ENCODE results near the gene RIBC2. TPM values are rescaled to one million over a fixed set of nuclear protein-coding genes. Genes with fewer than 3 reads are reported as not detected.
"Not testable (repeated sequence)": the region's sequence is repeated elsewhere in the genome, so short reads cannot be mapped to it uniquely, and the experiment has no call there.

Gene RIBC2
- total RNA-seq, 1 donor from 2014 or later: 12.6 TPM

DNA sequence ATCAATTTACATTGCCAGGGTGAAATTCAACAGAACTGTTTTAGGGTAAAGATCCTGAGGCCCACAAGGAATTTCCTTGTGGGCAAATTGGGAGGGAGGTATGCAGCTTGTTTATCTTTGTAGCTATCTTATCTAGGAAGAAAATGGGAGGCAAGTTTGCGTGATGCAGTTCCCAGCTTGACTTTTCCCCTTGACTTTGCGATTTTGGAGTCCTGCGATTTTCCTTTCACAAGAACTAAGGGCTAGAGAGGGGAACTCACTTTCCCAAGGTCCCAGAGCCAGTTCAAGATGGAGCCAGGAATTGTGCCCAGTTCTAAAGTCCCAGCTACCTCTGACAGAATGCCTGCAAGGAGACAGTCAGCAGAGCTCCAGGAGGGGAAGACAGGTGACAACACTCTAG is 30.7 kb downstream of the RIBC2 start:
- Mint-ChIP-seq H3K27me3 (ENCODE audit: insufficient read depth) (peaks cover 13% of the 10 kb centered on the region), H3K9me3 (no peaks in the 10 kb centered on the region), H3K36me3 (ENCODE audit: low read depth) (no peaks in the 10 kb centered on the region), H3K4me1 (ENCODE audit: low read depth) (peaks cover 12% of the 10 kb centered on the region), H3K4me3 (no peak overlapping the region), H3K27ac (no peak overlapping the region)
- intact Hi-C loops (cut with micrococcal nuclease): loop anchor here (5.0 kb wide), 1 partner anchor 108 kb away; no protein-coding TSS in a partner anchor
- no peak for DNase-seq (ENCODE audit: low spot score)

DNA sequence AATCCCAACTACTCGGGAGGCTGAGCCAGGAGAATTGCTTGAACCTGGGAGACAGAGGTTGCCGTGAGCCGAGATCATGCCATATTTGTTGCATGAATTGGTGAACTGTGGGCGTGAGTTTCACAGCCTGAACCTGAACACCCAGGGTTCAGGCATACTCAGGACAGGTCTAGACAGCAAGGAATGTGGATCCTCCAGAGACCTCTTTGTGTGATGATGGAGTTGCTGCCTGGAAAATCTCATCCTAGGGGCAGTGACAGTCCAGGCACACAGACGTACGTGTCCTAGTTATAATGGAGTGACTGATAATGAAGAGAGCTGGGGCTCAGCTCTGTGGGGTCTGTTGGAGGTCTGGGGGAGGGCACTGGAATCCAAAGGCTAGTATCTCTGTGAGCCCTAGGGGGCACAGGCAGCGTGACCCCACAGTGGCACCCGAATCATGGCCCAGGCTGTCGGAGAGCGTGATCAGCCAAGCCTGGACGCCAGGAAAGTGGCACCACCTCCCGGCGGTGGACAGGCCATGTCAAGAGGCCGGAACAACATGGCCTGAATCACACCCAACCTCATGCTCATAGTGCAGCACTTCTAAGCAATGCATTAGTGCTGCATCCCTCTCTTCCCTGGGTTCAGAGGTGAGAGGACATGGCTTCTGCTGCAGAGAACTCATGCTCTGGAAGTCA is 31.7 kb downstream of the RIBC2 start:
- H3K27me3 Mint-ChIP-seq (ENCODE audit: insufficient read depth): peaks cover 13% of the 10 kb centered on the region
- no peak overlapping the region for H3K27ac Mint-ChIP-seq
- intact Hi-C loops (cut with micrococcal nuclease): no loop called here
- H3K4me3 Mint-ChIP-seq: no peak overlapping the region
- H3K4me1 Mint-ChIP-seq (ENCODE audit: low read depth): peaks cover 12% of the 10 kb centered on the region
- H3K9me3 Mint-ChIP-seq: no peaks in the 10 kb centered on the region
- DNase-seq (ENCODE audit: low spot score): no peak
- no peaks in the 10 kb centered on the region for H3K36me3 Mint-ChIP-seq (ENCODE audit: low read depth)

DNA sequence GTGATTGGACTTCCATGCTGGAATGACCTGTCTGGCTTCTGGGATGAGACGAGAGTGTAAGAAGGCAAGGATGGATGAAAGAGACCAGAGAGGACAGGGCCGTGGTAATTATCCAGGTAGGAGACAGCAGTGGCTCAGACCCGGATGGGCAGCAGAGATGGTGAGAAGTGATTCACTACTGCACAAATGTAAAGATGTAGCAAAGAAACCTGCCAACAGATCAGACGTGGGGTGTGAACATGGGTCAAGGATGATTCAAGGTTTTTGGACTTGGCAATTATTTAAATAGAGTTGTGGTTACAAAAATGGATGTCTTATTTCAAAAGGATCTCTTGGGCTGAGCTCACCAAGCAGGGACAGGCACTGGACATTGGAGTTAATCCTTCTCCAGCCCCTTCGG is 32.7 kb downstream of the RIBC2 start:
- intact Hi-C loops (cut with micrococcal nuclease): no loop called here
- H3K9me3 Mint-ChIP-seq: no peaks in the 10 kb centered on the region
- H3K36me3 Mint-ChIP-seq (ENCODE audit: low read depth): no peaks in the 10 kb centered on the region
- peaks cover 2% of the 10 kb centered on the region for H3K4me1 Mint-ChIP-seq (ENCODE audit: low read depth)
- no peak overlapping the region for H3K4me3 Mint-ChIP-seq
- DNase-seq (ENCODE audit: low spot score): no peak
- H3K27me3 Mint-ChIP-seq (ENCODE audit: insufficient read depth): peaks cover 6% of the 10 kb centered on the region
- H3K27ac Mint-ChIP-seq: no peak overlapping the region

DNA sequence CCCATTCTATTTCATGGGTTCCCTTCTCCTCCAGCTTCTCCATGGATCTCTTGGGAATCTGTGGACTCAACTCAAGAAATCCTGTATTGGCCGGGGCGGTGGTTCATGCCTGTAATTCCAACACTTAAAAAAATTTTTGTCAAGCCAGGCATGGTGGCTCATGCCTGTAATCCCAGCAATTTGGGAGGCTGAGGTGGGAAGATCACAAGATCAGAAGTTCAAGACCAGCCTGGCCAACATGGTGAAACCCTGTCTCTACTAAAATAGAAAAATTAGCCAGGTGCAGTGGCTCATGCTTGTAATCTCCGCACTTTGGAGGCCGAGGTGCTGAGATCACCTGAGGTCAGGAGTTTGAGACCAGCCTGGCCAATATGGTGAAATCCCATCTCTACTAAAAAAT is 34.1 kb downstream of the RIBC2 start:
- H3K4me3 Mint-ChIP-seq; intact Hi-C loops (cut with micrococcal nuclease); H3K9me3 Mint-ChIP-seq; H3K27ac Mint-ChIP-seq; H3K4me1 Mint-ChIP-seq (ENCODE audit: low read depth); DNase-seq (ENCODE audit: low spot score); H3K27me3 Mint-ChIP-seq (ENCODE audit: insufficient read depth); H3K36me3 Mint-ChIP-seq (ENCODE audit: low read depth): not testable (repeated sequence)

DNA sequence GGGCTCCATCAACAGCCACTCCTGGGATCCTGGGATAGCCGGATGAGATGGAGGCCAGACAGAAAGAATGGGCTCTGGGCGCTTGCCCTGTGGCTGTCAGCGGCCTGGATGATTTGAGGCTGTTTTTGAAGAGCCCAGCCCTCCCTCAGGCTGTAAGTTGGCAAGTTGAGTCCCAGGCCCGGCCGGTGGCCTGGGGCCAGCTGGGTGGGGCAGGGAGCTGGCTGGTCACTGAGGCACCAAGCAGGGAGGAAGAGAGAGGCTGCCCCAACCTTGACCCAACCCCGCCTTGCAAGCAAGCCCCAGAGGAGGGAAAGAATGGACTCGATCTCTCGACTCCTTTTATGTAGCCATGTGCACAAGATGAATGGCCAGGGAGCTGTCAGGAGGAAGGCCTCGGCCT is 34.9 kb downstream of the RIBC2 start:
- Mint-ChIP-seq H3K9me3 (no peaks in the 10 kb centered on the region), H3K4me1 (ENCODE audit: low read depth) (no peaks in the 10 kb centered on the region), H3K27me3 (ENCODE audit: insufficient read depth) (peaks cover 4% of the 10 kb centered on the region), H3K27ac (no peak overlapping the region), H3K4me3 (no peak overlapping the region), H3K36me3 (ENCODE audit: low read depth) (no peaks in the 10 kb centered on the region)
- intact Hi-C loops (cut with micrococcal nuclease): no loop called here
- no peak for DNase-seq (ENCODE audit: low spot score)

DNA sequence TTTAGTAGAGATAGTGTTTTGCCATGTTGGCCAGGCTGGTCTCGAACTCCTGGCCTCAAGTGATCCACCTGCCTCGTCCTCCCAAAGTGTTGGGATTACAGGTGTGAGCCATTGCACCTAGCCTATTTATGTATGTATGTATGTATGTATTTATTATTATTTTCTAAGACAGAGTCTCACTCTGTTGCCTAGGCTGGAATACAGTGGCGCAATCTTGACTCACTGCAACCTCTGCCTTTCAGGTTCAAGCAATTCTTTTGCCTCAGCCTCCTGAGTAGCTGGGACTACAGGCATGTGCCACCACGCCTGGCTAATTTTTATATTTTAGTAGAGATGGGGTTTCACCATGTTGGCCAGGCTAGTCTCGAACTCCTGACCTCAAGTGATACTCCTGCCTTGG is 35.9 kb downstream of the RIBC2 start:
- intact Hi-C loops (cut with micrococcal nuclease); H3K27ac Mint-ChIP-seq; DNase-seq (ENCODE audit: low spot score); H3K36me3 Mint-ChIP-seq (ENCODE audit: low read depth); H3K4me1 Mint-ChIP-seq (ENCODE audit: low read depth); H3K27me3 Mint-ChIP-seq (ENCODE audit: insufficient read depth); H3K4me3 Mint-ChIP-seq; H3K9me3 Mint-ChIP-seq: not testable (repeated sequence)

DNA sequence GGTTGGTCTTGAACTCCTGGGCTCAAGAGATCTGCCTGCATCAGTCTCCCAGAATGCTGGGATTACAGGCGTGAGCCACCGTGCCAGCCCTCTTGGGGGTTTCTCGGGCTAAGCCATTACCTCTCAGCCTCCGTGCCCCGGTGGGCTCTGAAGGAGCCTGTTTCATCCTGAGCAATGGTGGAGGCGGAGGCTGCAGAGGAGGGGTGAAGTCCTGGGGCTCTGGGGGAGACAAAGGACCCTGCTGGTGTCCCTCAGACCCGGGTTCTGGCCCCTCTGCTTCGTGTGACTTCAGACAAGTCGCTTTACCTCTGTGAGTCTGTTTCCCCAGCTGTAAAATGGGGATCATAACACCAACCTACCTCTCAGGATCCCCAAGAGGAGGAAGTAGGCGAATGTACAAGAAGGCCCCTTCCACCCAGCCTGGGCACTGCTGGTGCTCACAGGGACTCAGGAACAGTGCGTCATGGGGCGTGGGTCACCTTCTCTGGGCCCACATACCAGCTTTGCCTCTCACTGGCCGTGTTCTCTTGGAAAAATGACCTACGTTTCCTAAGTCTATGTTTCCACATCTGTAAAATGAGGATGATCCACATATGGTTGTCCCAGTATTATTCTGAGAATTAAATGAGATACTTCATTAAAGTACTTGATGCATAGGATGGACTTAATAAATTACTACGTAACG is 36.8 kb downstream of the RIBC2 start:
- H3K9me3 Mint-ChIP-seq: no peaks in the 10 kb centered on the region
- H3K27ac Mint-ChIP-seq: no peak overlapping the region
- intact Hi-C loops (cut with micrococcal nuclease): no loop called here
- DNase-seq (ENCODE audit: low spot score): no peak
- no peaks in the 10 kb centered on the region for H3K4me1 Mint-ChIP-seq (ENCODE audit: low read depth)
- peaks cover 2% of the 10 kb centered on the region for H3K27me3 Mint-ChIP-seq (ENCODE audit: insufficient read depth)
- H3K36me3 Mint-ChIP-seq (ENCODE audit: low read depth): no peaks in the 10 kb centered on the region
- H3K4me3 Mint-ChIP-seq: no peak overlapping the region

DNA sequence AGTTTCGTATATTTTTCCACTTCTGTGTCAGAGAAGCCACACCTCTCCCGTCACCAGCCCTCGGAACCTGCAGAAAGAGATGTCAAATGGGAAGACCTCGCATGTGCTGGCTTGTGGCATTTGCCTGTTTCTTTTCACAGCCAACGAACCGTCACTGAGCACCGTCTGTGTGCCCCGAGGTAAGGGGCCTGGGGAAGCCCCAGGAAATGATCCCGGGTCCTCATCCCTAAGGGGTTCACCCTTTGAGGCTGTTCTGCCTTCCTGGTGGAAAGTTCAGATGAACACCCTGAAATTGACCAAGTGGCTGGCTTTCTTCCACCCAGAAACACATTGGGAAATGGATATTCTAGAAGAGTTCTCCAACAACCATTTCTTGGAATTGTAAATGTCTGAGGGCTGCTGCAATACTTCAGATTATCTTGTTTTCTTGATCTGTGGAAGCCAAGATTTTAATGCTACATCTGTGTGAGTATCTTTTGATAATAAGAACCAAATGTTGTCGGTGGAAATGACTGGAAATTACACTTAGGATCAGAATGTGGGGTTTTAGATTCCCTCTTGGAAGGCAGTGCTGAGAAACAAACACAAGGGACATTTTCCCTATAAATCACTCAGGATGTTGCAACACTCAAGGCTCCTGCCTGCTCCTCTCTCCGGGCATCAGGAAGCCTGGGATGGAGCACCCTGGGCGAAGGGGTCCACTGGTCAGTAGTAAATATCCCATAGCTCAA is 37.6 kb downstream of the RIBC2 start:
- no peak overlapping the region for H3K4me3 Mint-ChIP-seq
- H3K27me3 Mint-ChIP-seq (ENCODE audit: insufficient read depth): no peaks in the 10 kb centered on the region
- H3K9me3 Mint-ChIP-seq: no peaks in the 10 kb centered on the region

DNA sequence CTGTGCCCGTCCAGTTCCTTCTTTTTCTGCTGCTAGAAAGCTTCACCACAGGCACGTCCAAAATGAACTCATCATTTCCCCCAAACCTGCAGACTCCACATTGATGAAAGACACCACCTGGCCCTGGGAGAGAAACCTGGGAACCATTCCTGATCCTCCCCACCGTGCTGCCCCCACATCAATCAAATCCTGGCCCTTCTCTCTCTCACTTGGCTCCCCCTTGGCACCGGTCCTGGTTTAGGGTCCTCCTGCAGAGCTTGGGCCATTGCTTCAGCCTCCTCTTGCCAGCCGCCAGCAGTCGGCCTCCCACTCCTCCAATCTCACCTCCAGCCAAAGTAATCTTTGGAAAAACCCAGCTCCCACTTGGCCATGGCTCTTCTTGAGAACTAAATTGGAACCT is 38.5 kb downstream of the RIBC2 start:
- intact Hi-C loops (cut with micrococcal nuclease): no loop called here
- no peak overlapping the region for H3K4me3 Mint-ChIP-seq
- DNase-seq (ENCODE audit: low spot score): no peak
- H3K4me1 Mint-ChIP-seq (ENCODE audit: low read depth): no peaks in the 10 kb centered on the region
- H3K9me3 Mint-ChIP-seq: no peaks in the 10 kb centered on the region
- H3K36me3 Mint-ChIP-seq (ENCODE audit: low read depth): no peaks in the 10 kb centered on the region
- no peak overlapping the region for H3K27ac Mint-ChIP-seq
- H3K27me3 Mint-ChIP-seq (ENCODE audit: insufficient read depth): no peaks in the 10 kb centered on the region

More for the DNA sequence above, 37.6 kb downstream of the RIBC2 start:
- Mint-ChIP-seq H3K4me1 (ENCODE audit: low read depth) (no peaks in the 10 kb centered on the region), H3K27ac (no peak overlapping the region), H3K36me3 (ENCODE audit: low read depth) (no peaks in the 10 kb centered on the region)
- DNase-seq (ENCODE audit: low spot score): no peak
- intact Hi-C loops (cut with micrococcal nuclease): no loop called here

DNA sequence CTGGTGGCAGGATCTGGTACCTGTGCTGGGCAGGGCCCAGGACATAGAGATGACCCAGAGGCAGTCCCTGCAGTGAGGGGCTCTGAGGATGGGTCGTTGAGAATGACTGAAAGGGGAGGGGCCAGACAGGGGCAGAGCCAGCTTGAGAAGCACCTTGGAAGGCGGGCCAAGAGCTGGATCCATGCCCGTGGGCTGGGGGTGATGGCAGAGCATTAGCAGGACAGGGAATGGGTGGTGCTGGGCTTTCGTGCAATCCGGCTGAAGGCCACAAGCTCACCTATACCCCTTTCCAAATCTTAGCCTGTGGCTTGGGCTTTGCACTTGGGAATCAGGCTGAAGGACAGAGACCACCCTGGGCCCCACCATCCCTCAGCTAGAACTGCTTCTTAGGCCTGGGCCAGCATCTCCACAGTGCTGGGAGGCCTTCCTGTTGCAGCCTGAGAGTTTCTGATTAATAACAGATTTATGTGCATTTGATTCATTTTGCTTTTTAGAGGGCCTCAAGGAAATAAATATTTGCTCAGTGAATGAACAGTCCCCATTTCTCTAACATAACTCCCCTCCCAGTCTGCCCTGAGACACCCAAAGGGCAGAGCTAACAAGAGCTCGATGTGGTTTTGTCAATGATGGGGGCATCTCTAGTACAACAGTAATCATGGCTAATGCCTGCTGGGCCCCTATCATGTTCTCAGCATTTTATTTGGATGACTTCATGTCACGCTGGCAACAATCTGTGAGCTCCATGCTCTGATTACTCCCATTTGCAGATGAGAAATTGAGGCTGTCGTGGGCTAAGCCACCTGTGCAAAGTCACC is 39.3 kb downstream of the RIBC2 start:
- intact Hi-C loops (cut with micrococcal nuclease): no loop called here
- no peak overlapping the region for H3K4me3 Mint-ChIP-seq
- no peaks in the 10 kb centered on the region for H3K36me3 Mint-ChIP-seq (ENCODE audit: low read depth)

DNA sequence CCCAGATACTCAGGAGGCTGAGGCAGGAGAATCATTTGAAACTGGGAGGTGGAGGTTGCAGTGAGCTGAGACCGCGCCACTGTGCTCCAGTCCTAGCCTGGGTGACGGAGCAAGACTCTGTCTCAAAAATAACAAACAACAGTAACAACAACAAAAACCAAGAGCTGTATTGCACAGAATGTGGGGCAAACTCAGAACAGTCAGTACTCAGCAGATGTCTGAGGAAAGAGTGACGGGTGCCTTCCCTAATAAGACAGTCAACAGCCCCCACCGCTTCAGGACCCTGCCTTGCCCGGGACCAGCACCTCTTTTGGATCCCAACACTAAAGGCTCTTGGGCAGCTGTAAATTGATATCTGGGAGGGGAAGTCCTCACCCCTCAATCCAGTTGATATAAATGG is 40.3 kb downstream of the RIBC2 start:
- Mint-ChIP-seq H3K4me3 (no peak overlapping the region), H3K36me3 (ENCODE audit: low read depth) (no peaks in the 10 kb centered on the region), H3K27ac (no peak overlapping the region), H3K27me3 (ENCODE audit: insufficient read depth) (peaks cover 1% of the 10 kb centered on the region), H3K4me1 (ENCODE audit: low read depth) (no peaks in the 10 kb centered on the region), H3K9me3 (no peaks in the 10 kb centered on the region)
- no peak for DNase-seq (ENCODE audit: low spot score)
- intact Hi-C loops (cut with micrococcal nuclease): no loop called here

More for the DNA sequence above, 39.3 kb downstream of the RIBC2 start:
- H3K27ac Mint-ChIP-seq: no peak overlapping the region
- no peak for DNase-seq (ENCODE audit: low spot score)
- H3K4me1 Mint-ChIP-seq (ENCODE audit: low read depth): no peaks in the 10 kb centered on the region
- H3K9me3 Mint-ChIP-seq: no peaks in the 10 kb centered on the region
- peaks cover 1% of the 10 kb centered on the region for H3K27me3 Mint-ChIP-seq (ENCODE audit: insufficient read depth)

DNA sequence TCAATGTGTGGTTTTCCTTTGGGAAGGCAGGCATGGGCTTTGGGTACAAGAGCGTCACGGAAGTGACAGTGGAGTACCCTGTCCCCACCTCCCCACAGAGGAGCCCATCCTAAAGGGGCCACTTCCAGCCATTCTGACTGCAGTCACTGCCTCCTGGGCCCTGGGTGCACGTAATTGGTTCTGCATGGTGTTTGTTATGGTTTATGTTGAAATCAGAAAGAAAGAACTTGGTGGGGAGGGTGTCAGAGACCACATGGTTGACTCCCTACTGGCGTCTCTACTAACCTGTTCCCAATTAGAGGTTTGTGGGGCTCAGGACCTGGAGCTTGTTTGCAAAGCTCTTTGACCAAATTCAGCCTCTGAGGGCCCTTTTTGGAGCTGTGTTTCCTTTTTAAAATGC is 40.8 kb downstream of the RIBC2 start:
- DNase-seq (ENCODE audit: low spot score): no peak
- intact Hi-C loops (cut with micrococcal nuclease): no loop called here
- Mint-ChIP-seq H3K27me3 (ENCODE audit: insufficient read depth) (peaks cover 1% of the 10 kb centered on the region), H3K4me3 (no peak overlapping the region), H3K36me3 (ENCODE audit: low read depth) (no peaks in the 10 kb centered on the region), H3K4me1 (ENCODE audit: low read depth) (no peaks in the 10 kb centered on the region), H3K27ac (no peak overlapping the region), H3K9me3 (no peaks in the 10 kb centered on the region)
